HG02763 (cell line): Measurements from ENCODE around the gene ATE1.

Source experiments
- ATAC-seq: cut with Tn5 transposase; IDR thresholded peaks from one replicate; pipeline ENCODE4 v1.9.1; 2021; ENCODE audit warnings: mild to moderate bottlenecking, moderate library complexity; ENCODE audit not compliant: unreplicated experiment

ATE1 gene

DNA sequence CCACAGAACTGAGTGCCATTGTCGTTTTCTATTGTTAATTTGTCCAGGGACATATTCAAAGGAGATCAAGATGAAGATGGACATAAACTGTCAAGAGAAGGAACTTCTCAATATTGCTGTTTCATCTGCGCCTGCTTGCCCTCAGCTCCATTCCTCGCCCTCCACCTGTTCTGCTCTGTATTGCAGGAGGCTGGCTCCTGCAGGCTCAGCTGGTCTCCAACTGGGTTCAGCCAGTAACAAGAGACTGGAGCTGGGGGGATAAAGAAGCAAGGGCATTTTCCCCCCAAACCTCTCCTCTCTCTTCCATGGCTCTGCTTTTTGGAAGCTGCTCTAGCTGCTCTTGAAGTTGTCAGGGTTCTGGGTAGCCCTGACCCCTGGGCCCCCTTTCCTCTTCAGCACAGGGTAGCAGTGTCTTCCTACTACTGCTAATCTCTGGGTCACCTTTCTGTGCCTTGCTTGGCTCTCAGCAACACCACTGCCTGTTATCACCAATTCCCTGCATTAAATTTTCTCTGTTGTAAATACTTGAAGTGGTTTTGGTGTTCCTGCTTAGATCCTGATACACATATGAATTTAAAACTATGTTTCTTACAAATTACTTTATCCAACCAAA, 180.6 kb downstream of the ATE1 start:
- no peak for ATAC-seq

DNA sequence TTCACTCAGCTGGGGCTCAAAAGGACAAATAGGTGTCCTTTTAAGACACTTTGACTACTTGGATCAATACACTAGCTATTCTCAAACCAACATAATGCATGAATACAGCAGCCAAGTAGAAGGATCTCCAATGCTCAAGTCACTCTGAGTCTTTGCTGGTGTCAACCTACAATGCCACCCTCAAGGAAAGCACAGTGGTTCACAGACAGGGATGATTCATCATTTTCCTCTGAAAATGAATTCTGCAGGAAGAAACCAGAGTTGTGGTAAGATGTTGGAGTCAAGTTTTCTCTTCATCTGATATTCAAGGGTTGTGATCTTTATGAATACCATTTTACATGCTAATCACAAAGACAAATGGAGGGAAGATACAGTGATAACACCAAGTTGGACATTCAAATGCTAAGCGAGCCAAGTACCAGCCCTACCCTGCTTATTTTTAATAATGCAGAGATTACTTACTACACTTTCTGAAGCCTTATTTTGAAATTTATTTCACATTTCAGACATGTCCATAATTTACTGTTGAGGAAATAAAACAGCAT, 186.5 kb downstream of the ATE1 start:
- ATAC-seq: no peak

DNA sequence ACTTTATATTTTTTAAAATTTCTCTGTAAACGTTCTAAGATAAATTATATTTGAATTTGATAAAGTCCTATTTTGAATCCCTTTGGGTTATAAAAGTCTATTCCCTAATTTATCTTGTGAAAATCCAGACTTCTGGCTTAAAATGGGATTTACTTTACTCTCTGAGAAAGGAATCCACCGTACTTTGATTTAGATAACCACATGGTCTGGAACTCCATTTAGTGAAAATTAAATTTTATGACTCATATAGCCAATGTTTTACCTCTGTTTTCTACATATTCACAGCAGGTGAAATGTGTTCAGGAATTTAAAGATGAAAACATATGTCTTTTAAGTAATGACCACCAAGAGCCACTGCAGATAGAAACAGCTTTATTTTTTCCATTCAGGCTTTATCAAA, 187.8 kb downstream of the ATE1 start:
- ATAC-seq: no peak

DNA sequence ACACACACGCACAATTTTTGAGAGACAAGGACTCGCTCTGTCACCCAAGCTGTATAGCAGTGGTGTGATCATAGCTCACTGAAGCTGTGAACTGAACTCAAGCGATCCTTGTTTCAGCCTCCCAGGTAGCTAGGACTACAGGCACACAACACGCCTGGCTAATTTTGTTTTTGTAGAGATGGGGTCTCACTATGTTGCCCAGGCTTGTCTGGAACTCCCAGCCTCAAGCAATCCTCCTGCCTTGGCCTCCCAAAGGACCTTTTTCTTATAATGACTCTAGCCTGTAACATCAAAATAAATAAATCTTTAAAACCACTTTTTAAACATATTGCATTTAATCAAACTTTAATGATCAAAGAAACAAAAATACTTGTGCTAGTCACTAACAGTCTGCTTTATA, 188.7 kb downstream of the ATE1 start:
- ATAC-seq: no peak

DNA sequence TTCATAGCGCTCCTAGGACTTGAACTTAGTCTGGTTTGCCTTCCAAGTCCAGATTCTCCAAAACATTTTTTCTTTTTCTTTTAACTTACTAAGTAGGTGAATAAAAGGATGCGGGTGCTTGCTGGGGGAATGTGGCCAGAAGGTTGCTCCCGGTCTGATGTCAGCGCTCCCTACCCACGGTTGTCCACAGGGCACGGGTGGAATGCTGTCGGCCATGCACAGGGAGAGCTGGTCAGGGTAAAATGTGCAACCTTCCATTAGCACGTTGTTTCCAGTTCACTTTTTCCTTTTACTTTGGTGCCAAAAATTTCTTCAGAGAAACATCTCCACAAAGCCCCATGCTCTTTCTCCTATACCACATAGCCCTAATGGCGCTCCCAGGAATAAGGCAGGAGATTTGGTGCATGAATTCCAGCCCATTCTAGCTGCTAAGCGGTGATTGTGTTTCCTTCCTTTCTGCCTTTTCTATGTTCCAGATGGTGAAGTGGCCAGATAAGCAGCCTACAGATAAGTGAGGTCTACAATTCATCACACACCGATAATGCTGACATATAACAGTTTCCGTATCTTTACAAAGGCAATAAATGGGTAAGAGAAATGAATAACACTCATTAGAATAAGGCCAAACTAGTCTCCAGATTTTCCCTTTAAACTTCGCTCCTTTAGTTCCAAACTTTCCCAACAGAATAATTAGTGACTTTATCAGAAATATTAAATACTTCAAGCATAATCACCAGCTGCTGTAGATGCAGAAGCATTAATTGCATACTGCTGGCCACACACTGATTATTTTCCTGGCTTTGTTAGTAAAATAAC, 191.3 kb downstream of the ATE1 start:
- ATAC-seq: no peak

DNA sequence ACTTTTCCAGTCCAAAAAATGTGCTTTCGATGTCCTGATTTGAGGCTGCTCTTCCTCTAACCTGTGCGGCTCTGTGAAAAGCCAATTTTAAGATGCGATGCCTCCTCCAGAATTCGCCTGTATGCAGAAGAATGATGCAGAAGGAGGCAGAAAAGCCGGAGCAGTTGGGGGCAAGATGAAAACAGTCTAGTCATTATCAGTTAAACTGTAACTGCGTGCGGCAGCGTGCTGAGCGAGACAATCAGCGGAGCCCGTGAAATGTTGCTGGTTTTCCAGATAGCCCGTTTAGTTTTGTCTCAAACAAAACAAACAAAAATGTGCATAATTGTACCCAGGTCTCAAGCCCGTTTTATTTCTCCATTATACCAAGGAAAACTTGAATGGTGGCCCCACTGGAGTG, 192.6 kb downstream of the ATE1 start:
- no peak for ATAC-seq

DNA sequence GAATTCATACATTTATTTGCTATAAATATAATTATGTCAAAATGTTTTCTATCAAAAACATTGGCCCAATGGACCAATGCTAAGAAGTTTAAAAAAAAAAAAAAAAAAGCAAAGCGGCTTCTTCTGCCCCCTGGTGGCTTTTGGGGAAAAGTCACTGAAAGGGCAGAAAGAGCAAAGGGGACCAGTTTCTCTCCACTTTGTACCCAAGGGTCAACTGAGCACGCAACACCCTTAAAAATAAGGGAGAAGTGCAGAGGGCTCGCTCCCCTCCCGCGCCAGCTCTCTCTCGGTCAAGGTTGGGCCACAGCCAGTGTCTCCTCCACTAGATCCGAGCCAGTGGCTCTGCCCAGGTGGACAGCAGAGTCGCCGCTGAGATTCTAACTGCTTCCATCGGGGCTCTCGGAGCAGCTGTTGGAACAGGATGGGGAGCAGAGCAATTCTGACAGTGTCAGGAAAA, 193.2 kb downstream of the ATE1 start:
- ATAC-seq: no peak

DNA sequence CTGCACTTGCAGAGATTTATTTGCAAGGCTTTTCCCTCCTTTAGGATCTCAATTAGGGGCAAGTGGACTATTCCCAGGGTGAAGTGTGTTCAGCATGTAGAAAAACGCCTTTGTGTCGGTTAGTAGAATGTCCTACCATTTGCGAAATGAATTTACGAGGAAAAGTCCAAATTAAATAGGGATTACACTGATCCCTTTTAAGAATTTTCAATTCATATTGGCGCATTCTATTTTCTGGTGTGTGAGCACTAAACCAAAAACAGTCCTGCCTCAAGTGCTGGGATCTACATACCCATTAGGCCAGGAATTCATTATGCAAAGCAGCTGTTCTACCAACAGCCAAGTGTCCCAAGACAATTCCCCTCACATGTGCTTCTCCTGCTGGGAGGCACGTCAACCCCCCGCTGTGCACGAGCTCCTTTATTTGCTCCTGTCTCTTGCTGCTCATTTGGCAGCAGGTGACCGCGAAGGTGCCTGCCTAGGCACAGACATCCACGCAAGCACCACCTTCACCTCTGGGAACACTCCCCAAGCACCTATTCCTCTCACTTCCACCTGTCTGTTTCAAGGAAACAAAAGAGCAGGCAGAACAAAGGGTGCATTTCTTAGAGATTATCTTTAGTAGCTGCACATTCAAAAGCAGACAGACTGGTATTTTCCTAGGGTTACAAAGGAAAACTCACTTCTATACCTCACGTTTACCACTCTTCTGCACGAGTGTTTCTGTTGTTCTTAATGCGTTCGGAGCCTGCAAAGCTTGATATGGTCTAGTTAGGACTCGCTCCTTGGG, 195.0 kb downstream of the ATE1 start:
- ATAC-seq: no peak

DNA sequence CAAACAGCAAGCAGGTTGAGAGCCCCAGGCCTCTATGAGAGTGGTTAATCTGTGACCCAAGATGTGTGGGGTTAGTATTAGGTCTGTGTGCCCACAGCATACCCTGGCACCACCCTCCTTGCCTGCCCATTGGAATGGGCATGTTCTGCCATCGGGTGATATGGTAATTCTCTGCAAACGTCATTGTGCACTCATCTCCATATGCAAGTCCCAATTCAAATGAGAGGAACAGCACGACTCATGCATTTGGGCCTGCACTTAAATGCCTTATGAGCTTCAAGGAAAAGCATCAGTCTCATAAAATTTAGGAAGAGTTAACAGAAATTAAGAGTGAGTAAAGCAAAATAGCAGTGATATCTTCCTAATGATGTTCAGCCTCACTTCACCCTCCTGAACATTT, 195.7 kb downstream of the ATE1 start:
- no peak for ATAC-seq

DNA sequence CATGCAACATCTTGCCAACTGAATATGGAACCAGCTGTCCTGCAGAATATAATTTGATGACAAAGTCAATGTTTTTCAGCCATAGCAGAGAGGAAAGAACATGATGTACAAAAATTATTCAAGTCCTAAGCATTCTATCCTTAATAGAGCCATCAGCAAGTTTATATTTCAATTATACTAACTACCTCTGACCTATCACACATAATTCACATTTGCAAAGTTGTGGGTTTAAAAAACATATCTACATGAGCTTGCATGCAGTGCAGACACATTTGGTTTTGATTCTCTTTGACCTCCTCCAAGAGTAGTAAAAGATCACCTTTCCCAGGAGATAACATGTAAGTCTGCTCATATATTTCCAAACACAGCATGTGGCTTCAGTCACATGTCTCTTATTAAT, 203.5 kb downstream of the ATE1 start:
- no peak for ATAC-seq

DNA sequence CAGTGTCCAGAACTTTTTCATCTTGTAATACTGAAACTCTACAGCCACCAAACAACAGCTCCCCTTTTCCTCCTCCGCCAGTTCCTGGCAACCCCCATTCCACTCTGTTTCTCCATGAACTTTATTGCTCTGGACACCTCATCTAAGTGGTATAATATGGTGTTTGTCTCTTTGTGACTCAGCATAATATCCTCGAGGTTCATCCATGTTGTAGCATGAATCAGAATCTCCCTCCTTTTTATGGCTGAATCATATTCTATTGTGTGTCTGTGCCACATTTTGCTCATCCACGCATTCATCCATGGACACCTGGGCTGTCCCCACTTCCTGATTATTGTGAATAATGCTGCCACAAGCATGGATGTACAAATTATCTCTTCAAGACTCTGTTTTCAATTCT, 205.2 kb downstream of the ATE1 start:
- no peak for ATAC-seq

DNA sequence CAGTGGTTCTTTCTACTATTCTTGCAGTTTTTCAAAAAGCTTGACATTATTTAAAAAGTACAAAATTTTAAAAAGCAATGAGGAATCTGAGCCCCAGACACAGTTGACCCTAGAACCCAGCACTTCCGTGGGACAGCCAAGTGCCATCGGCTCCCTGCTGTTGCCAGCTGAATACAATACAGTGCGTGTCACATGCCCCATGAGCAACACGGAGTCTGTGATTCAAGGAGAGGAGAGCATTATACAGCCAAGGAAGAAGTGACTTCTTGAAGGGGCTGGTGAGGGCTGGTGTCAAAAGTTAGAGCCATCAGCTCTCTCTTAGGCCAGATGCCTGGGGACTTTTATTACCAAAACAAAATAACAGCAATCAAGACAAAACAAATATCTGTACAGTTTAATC, 206.6 kb downstream of the ATE1 start:
- ATAC-seq: no peak

DNA sequence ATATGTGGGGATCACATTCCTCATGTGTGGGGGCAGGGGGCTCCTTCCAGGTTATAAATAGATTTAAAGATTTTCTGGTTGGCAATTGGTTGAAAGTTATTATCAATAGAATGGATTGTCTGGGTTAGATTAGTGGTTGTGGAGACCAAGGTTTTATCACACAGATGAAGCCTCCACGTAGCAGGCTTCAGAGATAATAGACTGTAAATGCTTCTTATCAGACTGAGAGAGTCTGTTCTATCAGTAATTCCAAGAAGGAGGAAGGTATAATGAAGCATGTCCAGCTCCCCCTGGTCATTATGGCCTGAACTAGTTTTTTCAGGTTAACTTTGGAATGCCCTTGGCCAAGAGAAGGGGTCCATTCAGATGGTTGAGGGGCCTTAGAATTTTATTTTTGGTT, 211.9 kb downstream of the ATE1 start:
- no peak for ATAC-seq

DNA sequence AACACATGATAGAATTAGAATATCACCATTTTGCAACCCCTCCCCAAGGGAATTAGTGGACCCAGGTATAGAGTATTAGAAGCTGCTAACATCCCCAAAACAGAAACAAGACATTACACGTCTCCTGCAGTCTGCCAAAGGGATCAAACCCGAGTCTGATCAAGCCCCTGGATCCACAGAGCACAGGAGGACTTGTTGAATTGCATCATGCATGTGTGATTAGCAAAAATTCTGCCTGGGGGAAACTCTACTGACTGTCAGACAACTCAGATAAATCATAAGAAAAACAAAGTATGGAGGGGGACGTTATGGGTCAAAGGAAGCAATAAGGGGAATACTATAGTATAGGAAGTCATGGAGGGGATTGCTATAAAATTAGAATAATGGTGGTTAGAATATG, 212.8 kb downstream of the ATE1 start:
- ATAC-seq: no peak

DNA sequence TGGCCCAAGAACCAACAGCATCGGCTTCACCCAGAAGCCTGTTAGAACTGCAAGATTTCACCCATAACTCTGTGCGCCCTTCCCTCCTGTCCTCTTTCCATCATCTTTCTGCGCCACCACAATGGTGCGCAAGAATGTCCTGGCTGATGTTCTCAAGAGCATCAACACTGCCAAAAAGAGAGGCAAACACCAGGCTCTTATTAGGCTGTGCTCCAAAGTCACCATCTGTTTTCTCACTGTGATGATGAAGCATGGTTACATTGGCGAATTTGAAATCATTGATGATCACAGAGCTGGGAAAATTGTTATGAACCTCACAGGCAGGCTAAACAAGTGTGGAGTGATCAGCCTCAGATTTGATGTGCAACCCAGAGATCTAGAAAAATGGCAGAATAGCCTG, 214.3 kb downstream of the ATE1 start:
- no peak for ATAC-seq

DNA sequence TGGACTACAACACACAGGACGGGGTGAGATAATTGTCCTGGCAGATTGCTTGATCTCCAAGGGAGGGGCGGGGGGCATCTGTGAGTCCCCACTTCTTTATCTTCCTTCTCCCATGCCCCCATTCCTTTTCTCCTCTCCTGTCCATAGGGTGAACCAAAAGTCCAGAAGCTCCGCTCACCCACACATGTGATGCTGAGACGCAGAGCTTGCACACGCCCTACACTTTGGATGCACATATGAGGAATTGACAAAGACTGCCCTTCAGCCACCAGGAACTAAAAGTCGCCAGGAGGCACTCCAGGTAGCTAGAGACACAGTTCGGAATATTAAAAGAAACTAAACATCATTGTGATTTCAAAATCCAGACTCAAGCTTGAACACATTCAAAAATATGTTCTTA, 216.9 kb downstream of the ATE1 start:
- ATAC-seq: no peak

DNA sequence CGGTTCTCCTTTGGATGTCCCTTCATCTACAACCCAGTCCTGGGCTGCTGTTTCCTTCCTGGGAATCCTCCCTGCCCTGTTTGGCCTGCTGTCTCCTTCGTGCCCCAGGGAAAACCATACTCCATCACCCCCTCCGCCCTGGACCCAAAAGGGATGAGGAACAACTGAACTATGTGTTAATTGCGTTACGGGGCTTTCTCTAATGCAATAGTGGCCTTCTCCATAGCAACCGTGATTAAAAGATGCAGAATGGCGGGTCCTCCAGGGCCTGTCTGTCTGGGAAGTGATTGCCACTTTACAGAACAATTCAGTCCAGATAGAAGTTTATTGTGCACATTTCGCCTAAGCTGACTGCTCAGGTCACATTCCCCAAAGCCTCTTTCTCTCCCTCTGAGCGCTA, 217.6 kb downstream of the ATE1 start:
- ATAC-seq: no peak

DNA sequence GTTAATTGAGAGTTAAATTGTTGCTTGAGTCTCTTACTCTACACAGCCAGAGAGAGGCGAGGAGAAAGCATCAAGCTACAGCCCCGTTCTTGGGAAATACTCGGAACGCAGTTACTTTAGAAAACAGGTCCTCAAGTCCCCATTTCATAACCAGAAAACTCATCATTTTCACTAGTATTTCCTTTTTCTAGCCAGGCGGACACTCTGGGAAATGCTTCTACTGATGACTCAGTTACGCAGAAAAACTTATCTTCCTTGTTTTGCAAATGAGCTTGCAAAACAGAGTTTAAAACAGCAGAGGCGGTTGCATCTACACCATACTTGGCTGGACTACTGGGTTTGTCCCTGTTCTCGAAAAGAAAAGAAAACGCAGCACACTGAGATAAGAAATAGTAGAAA, 218.2 kb downstream of the ATE1 start:
- no peak for ATAC-seq

DNA sequence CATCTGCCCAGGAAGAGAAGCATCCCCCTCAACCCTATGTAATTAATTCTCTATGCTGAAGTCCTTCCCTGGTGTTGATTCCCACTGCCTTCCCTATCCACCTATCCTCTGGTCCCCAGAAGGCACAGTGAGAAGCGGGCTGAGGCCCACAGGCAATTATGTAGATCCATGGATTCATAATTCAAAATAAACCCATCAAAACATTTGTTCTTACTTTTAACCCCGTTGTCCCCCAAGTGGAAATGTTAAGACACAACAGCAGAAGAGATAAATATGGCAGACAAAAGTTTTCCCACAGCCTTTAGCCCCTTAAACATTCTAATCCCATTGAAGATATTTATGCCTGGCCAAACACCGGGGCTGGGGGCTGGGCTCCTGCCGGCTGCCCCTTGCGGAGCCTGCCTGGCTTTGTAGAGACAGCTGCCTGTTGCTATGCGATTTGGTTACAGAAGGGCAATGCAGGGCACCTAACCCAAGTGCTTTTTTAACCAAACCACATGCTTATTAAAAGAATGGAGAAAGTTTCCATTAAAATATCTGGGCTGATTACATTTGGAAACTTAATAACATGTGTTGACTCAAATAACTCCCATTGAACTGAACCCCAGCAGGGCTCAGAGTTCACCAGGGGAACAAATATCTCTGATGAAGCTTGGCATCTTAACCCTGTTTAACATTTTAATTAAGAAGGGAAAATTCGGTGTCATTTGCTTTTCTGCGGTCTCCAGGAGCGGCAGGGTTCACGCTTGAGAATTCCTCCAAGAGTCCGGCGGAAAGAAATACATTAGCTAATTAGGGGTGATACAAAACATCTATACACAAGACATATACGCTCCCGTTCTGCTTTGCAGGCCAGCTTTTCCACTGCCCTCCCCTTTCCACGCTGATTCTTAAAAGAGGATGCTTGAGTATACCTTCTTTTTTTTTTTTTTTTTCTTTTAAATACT, 218.8 kb downstream of the ATE1 start:
- no peak for ATAC-seq
